Aorta (tissue), 5 donors: ENCODE measurements around the gene GTF2I. TPM values are rescaled to one million over a fixed set of nuclear protein-coding genes. Genes with fewer than 3 reads are reported as not detected.
A peak's percentile ranks its signal among the peaks of the same experiment; 100 is the strongest.
"Not testable (repeated sequence)": the region's sequence is repeated elsewhere in the genome, so short reads cannot be mapped to it uniquely, and the experiment has no call there.

Experiments
- ATAC-seq: fragments of 200-7000 bp; cut with Tn5 transposase; one replicate; pipeline ENCODE4 v1.9.1; 2022; ENCODE audit warnings: moderate library complexity; ENCODE audit not compliant: low FRiP score
- DNase-seq, 2 donors: peaks; one replicate each; pipeline ENCODE4 v3.0.0-alpha.2; 2020
- H3K27ac ChIP-seq, 2 donors: one replicate each; pipeline ENCODE4 v1.5.1; 2013; ENCODE audit warnings: low read length in 2 of 2, mild to moderate bottlenecking in 2 of 2, moderate library complexity in 2 of 2, control low read depth in 1 of 2, inconsistent platforms in 1 of 2, low read depth in 1 of 2
- H3K27me3 ChIP-seq, 2 donors: one replicate each; pipeline ENCODE4 v1.6.1; 2013; ENCODE audit warnings: control low read depth in 1 of 2, low read length in 1 of 2, mild to moderate bottlenecking in 1 of 2, moderate library complexity in 1 of 2; ENCODE audit not compliant: insufficient read depth in 2 of 2, control insufficient read depth in 1 of 2
- H3K36me3 ChIP-seq, 2 donors: one replicate each; pipeline ENCODE4 v1.6.1; 2013; ENCODE audit warnings: control low read depth in 1 of 2, low read length in 1 of 2, mild to moderate bottlenecking in 1 of 2; ENCODE audit not compliant: insufficient read depth in 2 of 2, control insufficient read depth in 1 of 2
- H3K4me1 ChIP-seq, 2 donors: one replicate each; pipeline ENCODE4 v1.6.1; 2013; ENCODE audit warnings: low read length in 2 of 2, control low read depth in 1 of 2, mild to moderate bottlenecking in 1 of 2, moderate library complexity in 1 of 2; ENCODE audit not compliant: insufficient read depth in 2 of 2, control insufficient read depth in 1 of 2
- H3K4me3 ChIP-seq, 2 donors: one replicate each; pipeline ENCODE4 v1.5.1; 2013; ENCODE audit warnings: low read length in 2 of 2, control low read depth in 1 of 2, mild to moderate bottlenecking in 1 of 2
- H3K9me3 ChIP-seq: one replicate; pipeline ENCODE4 v1.6.1; 2013; ENCODE audit warnings: mild to moderate bottlenecking, low read length; ENCODE audit not compliant: control insufficient read depth
- WGBS, 2 donors: extraction: QIAGEN DNeasy Blood & Tissue Kit; methylation state at CpG; one replicate each; pipeline ENCODE4 v1.1.7; 2013; 5-methylcytosine and 5-hydroxymethylcytosine counted together
- intact Hi-C, 2 donors: fragments of 100-400 bp; cut with DNase I; formaldehyde crosslinking; loops; one replicate each; pipeline versions ENCODE4 v1.14.2 to v1.15.0; 2022
- polyA plus RNA-seq, 2 donors: library from polyadenylated mRNA; stranded (reverse); fragments of 200-250 nt; gene quantifications; one replicate each; pipeline ENCODE4 v1.2.3, GENCODE V29; 2013
- total RNA-seq, 2 donors: library from RNA; stranded (reverse); fragmentation: NEBNext Ultra II Directional; extraction: Animal tissue kit (Norgen Biotek cat#: 25700); gene quantifications; one replicate each; pipeline ENCODE4 v1.2.1, GENCODE V29; 2021
- donor health status: healthy with polysubstance abuse.
- donor health status: Bipolar disorder and iron deficiency.
- donor health status: DM: no; HTN: no; CAD: no.
- donor health status: DM: no; HTN: no; CAD: no.
- donor health status: DM: yes; HTN: yes; CAD: no.

GTF2I gene
- total and polyA plus RNA-seq, 4 donors: 22.7 to 198 (median 89.2) TPM

DNA sequence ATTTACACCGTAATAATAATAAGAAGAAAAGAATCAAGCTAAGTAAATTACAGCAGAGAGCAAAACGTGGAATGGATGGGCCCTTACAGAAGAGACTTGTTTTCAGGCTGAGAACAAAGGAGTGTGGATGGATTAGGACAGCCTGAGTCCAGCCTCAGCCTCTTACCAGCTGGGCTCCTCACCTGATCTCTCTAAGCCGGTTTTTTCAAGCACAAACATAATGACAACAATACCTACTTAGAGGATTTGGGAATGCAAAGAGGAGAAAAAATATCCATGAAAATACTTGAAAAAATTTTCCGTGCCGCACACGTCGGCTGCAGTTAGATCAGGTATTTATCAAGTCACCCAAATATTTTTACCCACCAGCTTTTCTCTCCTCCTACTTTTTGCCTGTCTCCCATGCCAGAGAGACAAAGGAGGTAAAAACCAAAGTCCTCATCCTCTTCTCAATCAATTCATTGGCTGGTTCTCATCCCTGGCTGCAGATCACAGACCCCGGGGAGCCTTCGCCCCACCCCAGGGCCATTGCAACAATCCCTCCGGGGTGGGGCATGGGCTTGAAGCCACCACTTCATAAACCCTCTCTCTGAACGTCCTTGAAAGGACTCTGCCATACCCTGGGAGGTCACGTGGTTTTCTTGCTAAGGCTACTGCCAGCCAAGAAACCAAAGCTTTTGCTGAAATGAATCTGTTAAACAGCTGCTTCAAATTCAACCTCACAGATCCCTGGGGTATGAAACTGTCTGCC lies 29.7 kb upstream of the GTF2I start:
- ATAC-seq (peak; percentile 30), DNase-seq (no peak)
- intact Hi-C loops: no loop called here
- H3K4me1 ChIP-seq: no peaks in the 10 kb centered on the region
- WGBS, 2 donors: 40 to 46% methylated on average over 12 of the region's 12 CpGs
- H3K27ac ChIP-seq: no peak overlapping the region
- H3K4me3 ChIP-seq: no peak overlapping the region
- no peaks in the 10 kb centered on the region for H3K9me3 ChIP-seq
- H3K36me3 ChIP-seq: no peaks in the 10 kb centered on the region
- no peaks in the 10 kb centered on the region for H3K27me3 ChIP-seq

DNA sequence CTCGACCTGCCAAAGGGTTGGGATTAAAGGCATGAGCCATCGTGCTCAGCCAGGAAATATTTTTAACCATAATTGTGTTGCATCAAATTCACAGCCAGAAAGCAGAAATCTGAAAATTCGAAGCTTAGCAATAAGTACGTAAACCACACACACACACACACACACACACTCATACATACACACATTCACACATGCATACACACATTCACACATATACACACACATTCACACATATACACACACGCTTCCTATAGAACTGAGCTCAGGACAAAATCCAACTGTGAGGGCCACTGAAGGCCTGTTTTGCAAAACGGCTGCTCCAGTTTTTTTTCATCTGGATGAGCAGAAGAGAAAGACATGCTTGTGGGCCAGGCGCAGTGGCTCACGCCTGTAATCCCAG lies 25.0 kb upstream of the GTF2I start:
- Histone ChIP-seq H3K27ac (no peak overlapping the region), H3K36me3 (no peaks in the 10 kb centered on the region), H3K4me1 (no peaks in the 10 kb centered on the region), H3K27me3 (no peaks in the 10 kb centered on the region), H3K4me3 (no peak overlapping the region), H3K9me3 (no peaks in the 10 kb centered on the region)
- DNase-seq (no peak), ATAC-seq (no peak)
- intact Hi-C loops: loop anchor here in 1 of 2 donors (5.0 kb wide), 1 partner anchor 45 kb away; no protein-coding TSS in a partner anchor
- WGBS, 2 donors: 71 to 77% methylated on average over 8 of the region's 8 CpGs

DNA sequence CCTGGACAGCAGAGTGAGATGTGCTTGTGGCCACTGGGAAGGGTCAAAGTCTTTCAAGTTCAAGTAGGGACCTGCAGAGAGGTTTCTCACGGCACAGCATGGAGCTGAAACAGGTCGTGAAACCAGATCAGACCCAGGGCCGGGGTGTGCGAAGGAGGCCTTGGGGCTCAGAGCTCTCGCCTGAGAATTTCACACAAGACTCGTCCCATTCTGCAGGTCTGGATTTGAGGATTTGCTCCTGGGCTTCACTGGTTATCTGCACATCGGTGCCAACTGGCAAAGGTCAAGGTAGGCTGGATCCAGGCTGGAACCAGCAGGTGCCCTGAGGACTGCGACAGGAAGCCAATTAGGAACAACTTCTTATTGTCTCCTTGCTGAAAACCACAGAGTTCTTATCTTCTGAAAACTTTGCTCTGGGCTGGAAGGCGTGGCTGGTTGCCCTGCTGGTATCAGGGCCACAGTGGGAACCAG lies 24.0 kb upstream of the GTF2I start:
- no peak for DNase-seq
- intact Hi-C loops: loop anchor here in 1 of 2 donors (5.0 kb wide), 1 partner anchor 44 kb away; no protein-coding TSS in a partner anchor
- Histone ChIP-seq H3K36me3 (no peaks in the 10 kb centered on the region), H3K4me1 (no peaks in the 10 kb centered on the region), H3K9me3 (no peaks in the 10 kb centered on the region), H3K4me3 (no peak overlapping the region), H3K27ac (no peak overlapping the region), H3K27me3 (no peaks in the 10 kb centered on the region)
- ATAC-seq: no peak
- WGBS, 2 donors: 94 to 98% methylated on average over 9 of the region's 9 CpGs

DNA sequence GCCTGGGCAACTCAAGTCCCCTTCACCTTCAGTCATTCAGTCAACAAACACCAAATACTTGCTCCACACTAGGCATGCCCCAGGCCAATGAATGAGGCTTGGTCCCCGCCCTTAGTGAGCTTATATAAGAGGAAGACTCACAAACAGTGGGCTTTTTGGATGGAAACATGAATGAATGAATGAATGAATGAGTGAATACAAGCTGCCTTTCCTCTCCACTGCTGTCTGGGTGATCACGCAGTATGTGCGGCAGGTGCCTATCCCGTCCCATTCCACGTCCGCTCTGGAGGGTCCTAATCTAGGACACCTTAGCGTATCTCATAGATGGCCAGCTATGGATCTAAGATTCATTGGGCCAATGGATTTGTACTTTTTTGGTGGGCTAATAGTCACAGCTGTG lies 19.8 kb upstream of the GTF2I start:
- no peak overlapping the region for H3K27ac ChIP-seq
- intact Hi-C loops: no loop called here
- 98 to 99% methylated on average over 7 of the region's 7 CpGs for WGBS, 2 donors

DNA sequence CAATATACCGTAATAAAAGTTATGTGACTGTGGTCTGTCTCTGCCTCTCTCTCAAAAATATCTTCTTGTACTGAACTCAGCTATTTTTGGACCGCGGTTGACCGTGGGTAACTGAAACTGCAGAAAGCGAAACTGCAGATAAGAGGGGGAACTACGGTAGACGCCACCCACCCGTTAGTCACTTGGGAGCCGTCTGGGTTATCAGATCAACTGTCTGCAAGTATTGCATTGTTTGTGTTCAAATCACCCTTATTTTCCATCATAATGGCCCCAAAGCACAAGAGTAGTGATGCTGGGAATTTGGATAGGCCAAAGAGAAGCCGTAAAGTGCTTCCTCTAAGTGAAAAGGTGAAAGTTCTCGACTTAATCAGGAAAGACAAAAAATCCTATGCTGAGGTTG lies 7.5 kb upstream of the GTF2I start:
- H3K9me3 ChIP-seq, intact Hi-C loops, H3K4me3 ChIP-seq, H3K36me3 ChIP-seq, H3K4me1 ChIP-seq, H3K27me3 ChIP-seq: not testable (repeated sequence)
- ATAC-seq (peak; percentile 41), DNase-seq (peak in 1 of 2 donors; percentile 73)
- peak overlapping the region in 1 of 2 donors; percentile 33 for H3K27ac ChIP-seq
- WGBS, 2 donors: 4 to 6% methylated on average over 10 of the region's 11 CpGs

More for the DNA sequence above, 19.8 kb upstream of the GTF2I start:
- no peak overlapping the region for H3K4me3 ChIP-seq
- ATAC-seq (no peak), DNase-seq (no peak)
- H3K27me3 ChIP-seq: no peaks in the 10 kb centered on the region
- H3K36me3 ChIP-seq: no peaks in the 10 kb centered on the region
- no peaks in the 10 kb centered on the region for H3K4me1 ChIP-seq
- H3K9me3 ChIP-seq: no peaks in the 10 kb centered on the region

DNA sequence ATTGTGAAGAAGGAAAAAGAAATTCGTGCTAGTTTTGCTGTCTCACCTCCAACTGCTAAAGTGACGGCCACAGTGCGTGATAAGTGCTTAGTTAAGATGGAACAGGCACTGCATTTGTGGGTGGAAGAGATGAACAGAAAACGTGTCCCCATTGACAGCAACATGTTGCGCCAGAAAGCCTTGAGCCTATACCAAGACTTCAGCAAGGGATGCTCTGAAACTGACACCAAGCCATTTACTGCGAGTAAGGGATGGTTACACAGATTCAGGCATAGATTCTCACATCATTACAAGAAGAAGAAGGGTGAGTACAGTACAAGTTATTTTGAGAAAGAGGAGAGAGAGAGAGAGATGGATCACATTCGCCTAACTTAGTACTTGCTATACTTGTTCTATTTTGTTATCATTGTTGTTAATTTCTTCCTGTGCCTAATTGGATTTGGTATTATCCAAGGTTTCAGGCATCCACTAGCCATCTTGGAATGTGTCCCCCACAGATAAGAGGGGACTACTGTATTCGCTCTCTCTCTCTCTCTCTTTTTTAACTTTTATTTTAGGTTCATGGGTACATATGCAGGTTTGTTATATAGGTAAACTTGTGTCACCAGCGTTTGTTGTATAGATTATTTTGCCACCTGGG lies 6.9 kb upstream of the GTF2I start:
- DNase-seq: peak in 1 of 2 donors; percentile 10
- H3K4me1 ChIP-seq, H3K4me3 ChIP-seq, H3K36me3 ChIP-seq, H3K27me3 ChIP-seq, H3K9me3 ChIP-seq, intact Hi-C loops, H3K27ac ChIP-seq, ATAC-seq: not testable (repeated sequence)
- 61 to 67% methylated on average over 7 of the region's 9 CpGs for WGBS, 2 donors

DNA sequence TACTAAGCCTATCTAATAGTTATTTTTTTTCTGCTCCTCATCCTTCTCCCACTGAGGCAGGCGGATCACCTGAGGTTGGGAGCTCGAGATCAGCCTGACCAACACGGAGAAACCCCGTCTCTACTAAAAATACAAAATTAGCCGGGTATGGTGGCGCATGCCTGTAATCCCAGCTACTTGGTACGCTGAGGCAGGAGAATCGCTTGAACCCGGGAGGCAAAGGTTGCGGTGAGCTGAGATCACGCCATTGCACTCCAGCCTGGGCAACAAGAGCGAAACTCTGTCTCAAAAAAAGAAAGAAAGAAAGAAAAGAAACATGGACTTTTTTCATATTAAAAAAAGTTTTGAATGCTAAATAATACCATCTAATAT lies 6.4 kb upstream of the GTF2I start:
- H3K36me3 ChIP-seq, H3K27ac ChIP-seq, H3K4me3 ChIP-seq, H3K4me1 ChIP-seq, intact Hi-C loops, H3K27me3 ChIP-seq, ATAC-seq, H3K9me3 ChIP-seq: not testable (repeated sequence)
- peak in 1 of 2 donors; percentile 12 for DNase-seq
- 88 to 96% methylated on average over 12 of the region's 12 CpGs for WGBS, 2 donors

DNA sequence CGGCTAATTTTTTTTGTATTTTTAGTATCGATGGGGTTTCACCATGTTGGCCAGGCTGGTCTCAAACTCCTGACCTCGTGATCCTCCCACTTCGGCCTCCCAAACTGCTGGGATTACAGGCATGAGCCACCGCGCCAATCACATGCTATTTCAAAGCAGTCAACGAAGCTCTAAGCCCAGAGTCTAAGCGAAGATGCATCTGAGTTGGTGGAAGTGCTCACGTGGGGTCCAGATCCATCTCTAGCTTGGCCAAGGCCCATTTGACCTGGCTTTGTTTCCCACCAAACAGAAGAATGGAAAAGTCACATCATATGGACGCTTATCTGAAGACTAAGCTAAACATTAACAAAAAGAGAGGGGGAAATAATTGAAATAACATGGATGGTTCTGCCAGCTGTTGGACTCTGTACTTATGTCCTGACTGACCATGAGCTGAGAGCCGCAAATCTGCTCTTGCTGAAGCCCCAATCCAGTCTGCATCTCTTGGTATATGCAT lies 3.8 kb upstream of the GTF2I start:
- DNase-seq: peak in 1 of 2 donors; percentile 11

DNA sequence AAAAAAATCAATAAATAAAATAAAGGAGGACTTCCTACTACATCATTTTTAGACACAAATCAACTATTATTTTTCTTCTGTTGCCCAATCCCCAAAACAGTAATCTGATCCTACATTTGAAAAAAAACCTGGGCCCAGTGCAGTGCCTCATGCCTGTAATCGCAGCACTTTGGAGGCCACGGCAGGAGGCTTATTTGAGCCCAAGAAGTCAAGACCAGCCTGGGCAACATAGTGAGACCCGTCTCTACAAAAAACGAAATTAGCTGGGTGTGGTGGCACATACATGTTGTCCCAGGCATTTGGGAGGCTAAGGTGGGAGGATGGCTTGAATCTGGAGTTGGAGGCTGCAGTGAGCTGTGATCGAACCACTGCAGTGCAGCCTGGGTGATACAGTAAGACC lies 2.7 kb upstream of the GTF2I start:
- H3K4me1 ChIP-seq: no peaks in the 10 kb centered on the region
- H3K27ac ChIP-seq: no peak overlapping the region
- H3K36me3 ChIP-seq: no peaks in the 10 kb centered on the region
- 94% methylated on average over 5 of the region's 5 CpGs for WGBS, 2 donors
- ATAC-seq: no peak
- no peaks in the 10 kb centered on the region for H3K9me3 ChIP-seq
- intact Hi-C loops: no loop called here
- no peaks in the 10 kb centered on the region for H3K27me3 ChIP-seq
- DNase-seq: peak in 1 of 2 donors; percentile 3
- no peak overlapping the region for H3K4me3 ChIP-seq

More for the DNA sequence above, 3.8 kb upstream of the GTF2I start:
- no peak for ATAC-seq
- H3K4me1 ChIP-seq: no peaks in the 10 kb centered on the region
- H3K27ac ChIP-seq: no peak overlapping the region
- H3K9me3 ChIP-seq: no peaks in the 10 kb centered on the region
- intact Hi-C loops: no loop called here
- H3K27me3 ChIP-seq: no peaks in the 10 kb centered on the region
- H3K36me3 ChIP-seq: no peaks in the 10 kb centered on the region
- 91 to 95% methylated on average over 11 of the region's 11 CpGs for WGBS, 2 donors
- no peak overlapping the region for H3K4me3 ChIP-seq
